Testis (tissue), 3 donors: ENCODE results near the gene AGRN. TPM values are rescaled to one million over a fixed set of nuclear protein-coding genes. Genes with fewer than 3 reads are reported as not detected.

Experiments used
- DNase-seq: peaks from one replicate; pipeline ENCODE4 v3.0.0-alpha.2; 2019
- H3K27ac ChIP-seq, 2 donors: fragments of 200-600 bp; sonication (generic); one replicate each; pipeline ENCODE4 v1.5.1; 2019
- H3K27me3 ChIP-seq: fragments of 200-600 bp; sonication (generic); one replicate; pipeline ENCODE4 v1.5.1; 2019
- H3K36me3 ChIP-seq: fragments of 200-600 bp; sonication (generic); one replicate; pipeline ENCODE4 v1.5.1; 2017; ENCODE audit warnings: low read depth; ENCODE audit errors: missing control alignments
- H3K4me1 ChIP-seq: fragments of 200-600 bp; sonication (generic); one replicate; pipeline ENCODE4 v1.5.1; 2019
- H3K4me3 ChIP-seq, 2 donors: fragments of 200-600 bp; sonication (generic); one replicate each; pipeline ENCODE4 v1.5.1; 2017 to 2019
- H3K9me3 ChIP-seq: fragments of 200-600 bp; sonication (generic); one replicate; pipeline ENCODE4 v1.5.1; 2017
- POLR2A ChIP-seq: fragments of 450-650 bp; IDR thresholded peaks from one replicate; pipeline ENCODE4 v1.6.1; 2017; ENCODE audit warnings: antibody characterized with exemption, mild to moderate bottlenecking, moderate library complexity
- WGBS, 2 donors: methylation state at CpG; one replicate each; pipeline ENCODE4 v1.1.5; 2018; 5-methylcytosine and 5-hydroxymethylcytosine counted together
- intact Hi-C: fragments of 100-400 bp; cut with DNase I; formaldehyde crosslinking; loops from one replicate; pipeline ENCODE4 v1.15.1; 2023; ENCODE audit warnings: low total_unique reads
- polyA plus RNA-seq: library from polyadenylated mRNA; stranded (reverse); fragments of 350-450 nt; fragmentation: Illumina TruSeq; extraction: RNeasy Lipid Tissue Mini Kit (QIAGEN cat#74804); gene quantifications from one replicate; pipeline ENCODE4 v1.2.3, GENCODE V29; 2014; ENCODE audit warnings: low read depth, low replicate concordance; ENCODE audit not compliant: insufficient read depth
- total RNA-seq, 2 donors: library from RNA; depleted of rRNA; stranded (reverse); fragments of >200 nt; gene quantifications; one replicate each; pipeline ENCODE4 v1.2.3, GENCODE V29; 2016
- TF ChIP-seq, protein P1 (sequence below), 3 experiments: fragments of 450-650 bp in 2 of 3; fragments of 200-600 bp in 1 of 3; sonication (generic) in 1 of 3; IDR thresholded peaks; one replicate each; pipeline ENCODE4 v1.5.1; 2016 to 2019; ENCODE audit warnings: antibody characterized with exemption in 3 of 3, mild to moderate bottlenecking in 2 of 3, moderate library complexity in 1 of 3

Gene AGRN
- total and polyA plus RNA-seq, 3 donors from 2014 or later: 48.9 to 108 (median 99.4) TPM

DNA sequence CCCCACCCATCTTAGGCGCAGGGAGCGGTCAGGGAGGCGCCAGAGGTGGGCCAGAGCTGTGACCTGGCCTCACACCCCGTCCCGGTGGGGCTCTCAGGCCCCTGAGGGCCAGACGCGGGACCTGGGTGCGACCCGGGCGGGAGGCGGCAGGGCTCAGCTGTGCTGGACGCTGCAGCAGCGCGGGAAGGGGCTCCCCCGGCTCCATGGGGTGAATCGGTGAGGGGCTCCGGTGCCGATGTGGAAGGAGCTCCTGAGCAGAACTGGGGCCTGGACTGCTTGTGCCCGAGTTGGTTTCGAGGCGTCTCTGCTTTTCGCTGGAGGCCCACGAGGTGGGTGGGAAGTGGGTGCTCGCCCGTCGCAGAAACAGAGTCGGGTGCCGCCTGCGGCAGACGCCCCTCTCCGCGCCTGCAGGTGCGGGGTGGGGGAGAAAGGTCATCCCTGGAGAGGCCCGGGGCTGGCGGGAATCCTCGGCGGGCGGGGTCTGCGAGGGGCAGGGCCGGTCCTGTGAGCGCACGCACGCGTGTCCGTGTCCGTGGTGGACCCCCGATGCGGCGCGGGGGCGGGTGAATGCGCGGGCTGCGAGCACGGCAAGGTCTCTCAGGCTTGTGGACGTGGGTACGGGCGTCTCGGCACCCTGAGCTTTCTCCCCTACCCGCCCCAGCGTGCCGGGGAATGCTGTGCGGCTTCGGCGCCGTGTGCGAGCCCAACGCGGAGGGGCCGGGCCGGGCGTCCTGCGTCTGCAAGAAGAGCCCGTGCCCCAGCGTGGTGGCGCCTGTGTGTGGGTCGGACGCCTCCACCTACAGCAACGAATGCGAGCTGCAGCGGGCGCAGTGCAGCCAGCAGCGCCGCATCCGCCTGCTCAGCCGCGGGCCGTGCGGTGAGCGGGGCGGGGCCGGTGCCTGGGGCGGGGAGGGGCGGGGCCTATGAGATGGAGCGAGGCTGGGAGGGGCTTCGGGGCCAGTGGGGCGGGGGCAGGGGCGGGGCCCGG, 20.4 kb downstream of the AGRN start:
- no peak for TF ChIP-seq POLR2A
- TF ChIP-seq, protein P1, sequence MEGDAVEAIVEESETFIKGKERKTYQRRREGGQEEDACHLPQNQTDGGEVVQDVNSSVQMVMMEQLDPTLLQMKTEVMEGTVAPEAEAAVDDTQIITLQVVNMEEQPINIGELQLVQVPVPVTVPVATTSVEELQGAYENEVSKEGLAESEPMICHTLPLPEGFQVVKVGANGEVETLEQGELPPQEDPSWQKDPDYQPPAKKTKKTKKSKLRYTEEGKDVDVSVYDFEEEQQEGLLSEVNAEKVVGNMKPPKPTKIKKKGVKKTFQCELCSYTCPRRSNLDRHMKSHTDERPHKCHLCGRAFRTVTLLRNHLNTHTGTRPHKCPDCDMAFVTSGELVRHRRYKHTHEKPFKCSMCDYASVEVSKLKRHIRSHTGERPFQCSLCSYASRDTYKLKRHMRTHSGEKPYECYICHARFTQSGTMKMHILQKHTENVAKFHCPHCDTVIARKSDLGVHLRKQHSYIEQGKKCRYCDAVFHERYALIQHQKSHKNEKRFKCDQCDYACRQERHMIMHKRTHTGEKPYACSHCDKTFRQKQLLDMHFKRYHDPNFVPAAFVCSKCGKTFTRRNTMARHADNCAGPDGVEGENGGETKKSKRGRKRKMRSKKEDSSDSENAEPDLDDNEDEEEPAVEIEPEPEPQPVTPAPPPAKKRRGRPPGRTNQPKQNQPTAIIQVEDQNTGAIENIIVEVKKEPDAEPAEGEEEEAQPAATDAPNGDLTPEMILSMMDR (IDR thresholded peaks at IDR 0.05): no peak
- intact Hi-C loops: no loop called here
- DNase-seq: peak; percentile 87
- Histone ChIP-seq H3K4me1 (peaks cover 12% of the 10 kb centered on the region), H3K27ac (no peak overlapping the region), H3K27me3 (no peaks in the 10 kb centered on the region), H3K9me3 (no peaks in the 10 kb centered on the region), H3K36me3 (no peaks in the 10 kb centered on the region), H3K4me3 (peak overlapping the region; percentile 18 to 42)
- WGBS, 2 donors: 8% methylated on average over 60 of the region's 99 CpGs; no CpG with 5 or more reads in 1 of the 2 donors

DNA sequence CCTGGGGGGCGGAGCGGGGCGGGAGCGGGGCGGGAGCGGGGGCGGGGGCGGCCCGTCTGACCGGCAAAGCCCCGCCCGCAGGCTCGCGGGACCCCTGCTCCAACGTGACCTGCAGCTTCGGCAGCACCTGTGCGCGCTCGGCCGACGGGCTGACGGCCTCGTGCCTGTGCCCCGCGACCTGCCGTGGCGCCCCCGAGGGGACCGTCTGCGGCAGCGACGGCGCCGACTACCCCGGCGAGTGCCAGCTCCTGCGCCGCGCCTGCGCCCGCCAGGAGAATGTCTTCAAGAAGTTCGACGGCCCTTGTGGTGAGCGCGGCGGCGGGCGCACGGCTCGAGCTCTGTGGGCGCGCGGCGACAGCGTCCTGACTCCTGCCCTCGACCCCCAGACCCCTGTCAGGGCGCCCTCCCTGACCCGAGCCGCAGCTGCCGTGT, 21.2 kb downstream of the AGRN start:
- no peak overlapping the region for H3K4me3 ChIP-seq
- DNase-seq: no peak

DNA sequence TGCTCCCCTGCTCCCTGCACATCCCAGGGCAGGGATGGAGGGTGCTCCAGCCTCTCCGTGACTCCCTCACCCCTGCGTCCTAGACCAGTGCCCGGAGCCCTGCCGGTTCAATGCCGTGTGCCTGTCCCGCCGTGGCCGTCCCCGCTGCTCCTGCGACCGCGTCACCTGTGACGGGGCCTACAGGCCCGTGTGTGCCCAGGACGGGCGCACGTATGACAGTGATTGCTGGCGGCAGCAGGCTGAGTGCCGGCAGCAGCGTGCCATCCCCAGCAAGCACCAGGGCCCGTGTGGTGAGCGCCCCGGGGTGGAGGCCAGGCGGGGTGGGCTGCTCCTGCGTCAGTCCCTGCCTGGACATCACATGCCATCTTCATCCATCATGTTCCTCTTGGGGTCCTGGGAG, 22.0 kb downstream of the AGRN start:
- Histone ChIP-seq H3K27ac (no peak overlapping the region), H3K36me3 (no peaks in the 10 kb centered on the region), H3K4me1 (peaks cover 12% of the 10 kb centered on the region), H3K4me3 (no peak overlapping the region), H3K9me3 (no peaks in the 10 kb centered on the region), H3K27me3 (no peaks in the 10 kb centered on the region)
- WGBS, 2 donors: 70 to 90% methylated on average over 2 to 25 of the region's 25 CpGs
- intact Hi-C loops: no loop called here
- no peak for TF ChIP-seq POLR2A
- TF ChIP-seq, protein P1 (IDR thresholded peaks at IDR 0.05): no peak
- no peak for DNase-seq

More for the DNA sequence above, 21.2 kb downstream of the AGRN start:
- TF ChIP-seq, protein P1 (IDR thresholded peaks at IDR 0.05): no peak
- no peak for TF ChIP-seq POLR2A
- H3K27ac ChIP-seq: no peak overlapping the region
- H3K9me3 ChIP-seq: no peaks in the 10 kb centered on the region
- intact Hi-C loops: no loop called here
- 63 to 64% methylated on average over 16 to 52 of the region's 60 CpGs for WGBS, 2 donors
- H3K36me3 ChIP-seq: no peaks in the 10 kb centered on the region
- peaks cover 12% of the 10 kb centered on the region for H3K4me1 ChIP-seq
- H3K27me3 ChIP-seq: no peaks in the 10 kb centered on the region

GRCh38 chr1:1042835-1043234, 22.9 kb downstream of the AGRN start:
- no peaks in the 10 kb centered on the region for H3K36me3 ChIP-seq
- H3K27ac ChIP-seq: no peak overlapping the region
- no peaks in the 10 kb centered on the region for H3K27me3 ChIP-seq
- TF ChIP-seq, protein P1 (IDR thresholded peaks at IDR 0.05): no peak
- TF ChIP-seq POLR2A: no peak
- WGBS, 2 donors: 94 to 97% methylated on average over 10 of the region's 10 CpGs
- no peaks in the 10 kb centered on the region for H3K9me3 ChIP-seq
- no peak overlapping the region for H3K4me3 ChIP-seq
- intact Hi-C loops: no loop called here
- no peak for DNase-seq
- peaks cover 12% of the 10 kb centered on the region for H3K4me1 ChIP-seq
